ENCODE data around the gene NANS. TPM values are rescaled to one million over a fixed set of nuclear protein-coding genes. Genes with fewer than 3 reads are reported as not detected.
"Not testable (repeated sequence)": the region's sequence is repeated elsewhere in the genome, so short reads cannot be mapped to it uniquely, and the experiment has no call there.

Gene NANS
- total and polyA plus RNA-seq, 9 donors, result 30.4 to 46.3 (median 35.5) TPM

- Histone ChIP-seq H3K9me3 (replicated peaks; ENCODE audit: control insufficient read depth, low read depth, low read length) (no peaks in the 10 kb centered on the region), H3K27ac (ENCODE audit: low read length) (no peak overlapping the region), H3K4me1 (ENCODE audit: control insufficient read depth, insufficient read depth, low read length) (peaks cover 2% of the 10 kb centered on the region), H3K4me3 (ENCODE audit: low read length) (no peak overlapping the region), H3K36me3 (ENCODE audit: control insufficient read depth, insufficient read depth, low read length) (peaks cover 6% of the 10 kb centered on the region), H3K27me3 (ENCODE audit: control insufficient read depth, insufficient read depth, low read length) (no peaks in the 10 kb centered on the region)
- DNase-seq, result no peak
- 91% methylated on average over 4 of the region's 9 CpGs for WGBS (ENCODE audit: insufficient coverage)
Measured at GRCh38 chr9:98071737-98072136, 15.2 kb downstream of the NANS start.

- Histone ChIP-seq H3K4me3 (ENCODE audit: low read length) (no peak overlapping the region), H3K27ac (ENCODE audit: low read length) (no peak overlapping the region), H3K4me1 (ENCODE audit: control insufficient read depth, insufficient read depth, low read length) (peaks cover 2% of the 10 kb centered on the region), H3K27me3 (ENCODE audit: control insufficient read depth, insufficient read depth, low read length) (no peaks in the 10 kb centered on the region), H3K9me3 (replicated peaks; ENCODE audit: control insufficient read depth, low read depth, low read length) (no peaks in the 10 kb centered on the region), H3K36me3 (ENCODE audit: control insufficient read depth, insufficient read depth, low read length) (peaks cover 9% of the 10 kb centered on the region)
- DNase-seq, result peak; percentile 39
- WGBS (ENCODE audit: insufficient coverage), result 15% methylated on average over 11 of the region's 13 CpGs
Measured at GRCh38 chr9:98074115-98074990, 17.8 kb downstream of the NANS start.

GRCh38 chr9:98075332-98075805, 18.8 kb downstream of the NANS start:
- no peaks in the 10 kb centered on the region for H3K27me3 ChIP-seq (ENCODE audit: control insufficient read depth, insufficient read depth, low read length)
- H3K36me3 ChIP-seq (ENCODE audit: control insufficient read depth, insufficient read depth, low read length), result peaks cover 12% of the 10 kb centered on the region
- peaks cover 2% of the 10 kb centered on the region for H3K4me1 ChIP-seq (ENCODE audit: control insufficient read depth, insufficient read depth, low read length)
- no peaks in the 10 kb centered on the region for H3K9me3 ChIP-seq (replicated peaks; ENCODE audit: control insufficient read depth, low read depth, low read length)
- no peak overlapping the region for H3K27ac ChIP-seq (ENCODE audit: low read length)
- DNase-seq, result peak; percentile 24
- H3K4me3 ChIP-seq (ENCODE audit: low read length), result no peak overlapping the region
- 38% methylated on average over 1 of the region's 6 CpGs for whole genome bisulfite sequencing (ENCODE audit: insufficient coverage)

- H3K4me1 ChIP-seq (ENCODE audit: control insufficient read depth, insufficient read depth, low read length); H3K9me3 ChIP-seq (replicated peaks; ENCODE audit: control insufficient read depth, low read depth, low read length); H3K4me3 ChIP-seq (ENCODE audit: low read length); H3K27me3 ChIP-seq (ENCODE audit: control insufficient read depth, insufficient read depth, low read length); H3K27ac ChIP-seq (ENCODE audit: low read length); DNase-seq: not testable (repeated sequence)
- H3K36me3 ChIP-seq (ENCODE audit: control insufficient read depth, insufficient read depth, low read length), result peaks cover 23% of the 10 kb centered on the region
- 81% methylated on average over 6 of the region's 8 CpGs for WGBS (ENCODE audit: insufficient coverage)
Measured at GRCh38 chr9:98076514-98076890, 20.0 kb downstream of the NANS start.

- no peak overlapping the region for H3K27ac ChIP-seq (ENCODE audit: low read length)
- H3K4me3 ChIP-seq (ENCODE audit: low read length), result no peak overlapping the region
- H3K27me3 ChIP-seq (ENCODE audit: control insufficient read depth, insufficient read depth, low read length), result no peaks in the 10 kb centered on the region
- DNase-seq, result no peak
- no peaks in the 10 kb centered on the region for H3K9me3 ChIP-seq (replicated peaks; ENCODE audit: control insufficient read depth, low read depth, low read length)
- H3K4me1 ChIP-seq (ENCODE audit: control insufficient read depth, insufficient read depth, low read length), result peaks cover 2% of the 10 kb centered on the region
- peaks cover 45% of the 10 kb centered on the region for H3K36me3 ChIP-seq (ENCODE audit: control insufficient read depth, insufficient read depth, low read length)
- 74% methylated on average over 2 of the region's 5 CpGs for WGBS (ENCODE audit: insufficient coverage)
Measured at GRCh38 chr9:98078895-98079294, 22.4 kb downstream of the NANS start.

GRCh38 chr9:98080326-98080725, 23.8 kb downstream of the NANS start:
- DNase-seq, result no peak
- Histone ChIP-seq H3K36me3 (ENCODE audit: control insufficient read depth, insufficient read depth, low read length) (peaks cover 45% of the 10 kb centered on the region), H3K4me3 (ENCODE audit: low read length) (no peak overlapping the region), H3K27me3 (ENCODE audit: control insufficient read depth, insufficient read depth, low read length) (no peaks in the 10 kb centered on the region), H3K27ac (ENCODE audit: low read length) (no peak overlapping the region), H3K4me1 (ENCODE audit: control insufficient read depth, insufficient read depth, low read length) (no peaks in the 10 kb centered on the region), H3K9me3 (replicated peaks; ENCODE audit: control insufficient read depth, low read depth, low read length) (no peaks in the 10 kb centered on the region)
- WGBS (ENCODE audit: insufficient coverage), result no CpG with 5 or more reads among the region's 1 CpG

- no peak for DNase-seq
- Histone ChIP-seq H3K27me3 (ENCODE audit: control insufficient read depth, insufficient read depth, low read length) (no peaks in the 10 kb centered on the region), H3K36me3 (ENCODE audit: control insufficient read depth, insufficient read depth, low read length) (peaks cover 45% of the 10 kb centered on the region), H3K9me3 (replicated peaks; ENCODE audit: control insufficient read depth, low read depth, low read length) (no peaks in the 10 kb centered on the region), H3K4me3 (ENCODE audit: low read length) (no peak overlapping the region), H3K4me1 (ENCODE audit: control insufficient read depth, insufficient read depth, low read length) (no peaks in the 10 kb centered on the region), H3K27ac (ENCODE audit: low read length) (no peak overlapping the region)
- 89% methylated on average over 11 of the region's 12 CpGs for WGBS (ENCODE audit: insufficient coverage)
Measured at GRCh38 chr9:98080780-98081179, 24.2 kb downstream of the NANS start.

GRCh38 chr9:98081477-98082219, 25.1 kb downstream of the NANS start:
- 75% methylated on average over 2 of the region's 6 CpGs for WGBS (ENCODE audit: insufficient coverage)
- Histone ChIP-seq H3K9me3 (replicated peaks; ENCODE audit: control insufficient read depth, low read depth, low read length) (no peaks in the 10 kb centered on the region), H3K4me3 (ENCODE audit: low read length) (no peak overlapping the region), H3K36me3 (ENCODE audit: control insufficient read depth, insufficient read depth, low read length) (peaks cover 45% of the 10 kb centered on the region), H3K4me1 (ENCODE audit: control insufficient read depth, insufficient read depth, low read length) (no peaks in the 10 kb centered on the region), H3K27me3 (ENCODE audit: control insufficient read depth, insufficient read depth, low read length) (no peaks in the 10 kb centered on the region), H3K27ac (ENCODE audit: low read length) (no peak overlapping the region)
- DNase-seq, result no peak

GRCh38 chr9:98083061-98083501, 26.5 kb downstream of the NANS start:
- Histone ChIP-seq H3K36me3 (ENCODE audit: control insufficient read depth, insufficient read depth, low read length) (peaks cover 38% of the 10 kb centered on the region), H3K9me3 (replicated peaks; ENCODE audit: control insufficient read depth, low read depth, low read length) (no peaks in the 10 kb centered on the region), H3K27ac (ENCODE audit: low read length) (no peak overlapping the region), H3K4me1 (ENCODE audit: control insufficient read depth, insufficient read depth, low read length) (peaks cover 7% of the 10 kb centered on the region), H3K4me3 (ENCODE audit: low read length) (no peak overlapping the region), H3K27me3 (ENCODE audit: control insufficient read depth, insufficient read depth, low read length) (no peaks in the 10 kb centered on the region)
- WGBS (ENCODE audit: insufficient coverage), result no CpG with 5 or more reads among the region's 2 CpGs
- peak; percentile 22 for DNase-seq

GRCh38 chr9:98083566-98084183, 27.1 kb downstream of the NANS start:
- Histone ChIP-seq H3K27ac (ENCODE audit: low read length) (no peak overlapping the region), H3K9me3 (replicated peaks; ENCODE audit: control insufficient read depth, low read depth, low read length) (no peaks in the 10 kb centered on the region), H3K4me3 (ENCODE audit: low read length) (no peak overlapping the region), H3K4me1 (ENCODE audit: control insufficient read depth, insufficient read depth, low read length) (peaks cover 7% of the 10 kb centered on the region), H3K27me3 (ENCODE audit: control insufficient read depth, insufficient read depth, low read length) (no peaks in the 10 kb centered on the region), H3K36me3 (ENCODE audit: control insufficient read depth, insufficient read depth, low read length) (peaks cover 36% of the 10 kb centered on the region)
- DNase-seq, result no peak
- WGBS (ENCODE audit: insufficient coverage), result 73% methylated on average over 4 of the region's 7 CpGs

All from muscle of leg (tissue), 11 donors.